ENCODE results near the gene AKR1C2. TPM values are rescaled to one million over a fixed set of nuclear protein-coding genes. Genes with fewer than 3 reads are reported as not detected.
"Not testable (repeated sequence)": the region's sequence is repeated elsewhere in the genome, so short reads cannot be mapped to it uniquely, and the experiment has no call there.

Gene AKR1C2
- total RNA-seq (19.7 TPM), polyA plus RNA-seq (153 TPM)

DNA sequence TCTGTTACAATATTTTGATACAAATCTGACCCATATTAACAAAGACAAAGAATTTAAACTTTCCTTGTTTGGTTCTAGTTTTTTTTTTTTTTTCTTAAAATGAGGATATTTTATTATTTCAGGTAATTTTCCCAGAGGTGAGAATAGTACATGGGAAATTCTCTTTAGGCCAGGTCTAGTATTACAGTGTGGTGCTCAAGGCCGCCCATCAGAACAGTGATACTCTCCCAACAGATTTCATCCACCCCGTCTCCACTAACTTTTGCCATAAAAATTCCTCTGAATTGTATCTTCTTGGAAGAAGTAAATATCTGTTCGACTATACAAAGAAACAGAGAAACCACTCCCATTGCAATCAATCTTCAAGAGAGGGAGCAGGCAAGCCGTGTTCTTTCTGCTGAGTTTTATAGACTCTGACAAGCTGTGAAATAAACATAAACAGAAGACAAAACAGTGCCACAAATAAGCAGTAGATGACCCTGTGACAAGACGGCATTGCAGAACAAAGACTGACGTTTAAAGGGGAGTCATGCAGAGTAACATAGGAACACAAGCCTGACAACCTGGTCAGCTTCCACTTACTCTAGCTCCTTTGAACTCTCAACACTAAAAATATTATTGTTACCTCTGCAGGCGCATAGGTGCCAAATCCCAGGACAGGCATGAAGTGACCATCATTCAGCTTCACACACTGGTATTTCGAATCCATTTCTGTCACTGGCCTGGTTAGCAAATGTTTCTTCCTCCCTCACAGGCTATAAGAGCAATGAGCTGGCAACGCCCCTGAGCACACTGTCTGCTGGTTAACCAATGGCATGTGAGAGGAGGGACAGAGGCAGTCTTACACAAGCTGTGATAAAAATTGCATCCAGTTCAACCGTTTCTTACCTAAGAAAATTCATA is at the start of gene AKR1C2:
AKR1C2 (minus strand) TSS at position 731 of the 903 bp plus-strand sequence; CDS start at position 709, 22 bp downstream.
- peak within 1 kb of the TSS; percentile 39 for H3K4me3 ChIP-seq (ENCODE audit: low read depth, low read length)
- not testable (repeated sequence) for H3K36me3 ChIP-seq (ENCODE audit: insufficient read depth); H3K27ac ChIP-seq (ENCODE audit: low read depth); DNase-seq (ENCODE audit: extremely low spot score); H3K4me1 ChIP-seq (ENCODE audit: insufficient read depth)
- WGBS, result 35% methylated on average over 7 of the region's 10 CpGs

DNA sequence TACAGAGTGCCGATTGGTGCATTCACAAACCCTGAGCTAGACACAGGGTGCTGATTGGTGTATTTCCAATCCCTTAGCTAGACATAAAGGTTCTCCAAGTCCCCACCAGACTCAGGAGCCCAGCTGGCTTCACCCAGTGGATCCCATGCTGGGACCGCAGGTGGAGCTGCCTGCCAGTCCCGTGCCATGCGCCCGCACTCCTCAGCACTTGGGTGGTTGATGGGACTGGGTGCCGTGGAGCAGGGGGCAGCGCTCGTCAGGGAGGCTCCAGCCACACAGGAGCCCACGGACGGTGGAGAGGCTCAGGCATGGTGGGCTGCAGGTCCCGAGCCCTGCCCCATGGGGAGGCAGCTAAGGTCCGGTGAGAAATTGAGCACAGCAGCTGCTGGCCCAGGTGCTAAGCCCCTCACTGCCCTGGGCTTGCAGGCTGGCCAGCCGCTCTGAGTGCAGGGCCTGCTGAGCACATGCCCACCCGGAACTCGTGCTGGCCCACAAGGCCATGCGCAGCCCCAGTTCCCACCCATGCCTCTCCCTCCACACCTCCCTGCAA is 49.4 kb upstream of the AKR1C2 start:
- H3K4me1 ChIP-seq (ENCODE audit: insufficient read depth); H3K4me3 ChIP-seq (ENCODE audit: low read depth, low read length); H3K27ac ChIP-seq (ENCODE audit: low read depth); H3K36me3 ChIP-seq (ENCODE audit: insufficient read depth); DNase-seq (ENCODE audit: extremely low spot score): not testable (repeated sequence)
- WGBS, result 90% methylated on average over 16 of the region's 16 CpGs

- no peak for DNase-seq (ENCODE audit: extremely low spot score)
- Histone ChIP-seq H3K27ac (ENCODE audit: low read depth) (no peak overlapping the region), H3K4me1 (ENCODE audit: insufficient read depth) (no peaks in the 10 kb centered on the region), H3K4me3 (ENCODE audit: low read depth, low read length) (no peak overlapping the region), H3K36me3 (ENCODE audit: insufficient read depth) (no peaks in the 10 kb centered on the region)
- WGBS, result 76% methylated on average over 1 of the region's 1 CpG
Measured at GRCh38 chr10:5047912-5048628, 44.4 kb upstream of the AKR1C2 start.

GRCh38 chr10:5047055-5047454 is 43.4 kb upstream of the AKR1C2 start:
- H3K4me1 ChIP-seq (ENCODE audit: insufficient read depth); H3K36me3 ChIP-seq (ENCODE audit: insufficient read depth); H3K4me3 ChIP-seq (ENCODE audit: low read depth, low read length); DNase-seq (ENCODE audit: extremely low spot score); H3K27ac ChIP-seq (ENCODE audit: low read depth): not testable (repeated sequence)
- 91% methylated on average over 5 of the region's 5 CpGs for WGBS

DNA sequence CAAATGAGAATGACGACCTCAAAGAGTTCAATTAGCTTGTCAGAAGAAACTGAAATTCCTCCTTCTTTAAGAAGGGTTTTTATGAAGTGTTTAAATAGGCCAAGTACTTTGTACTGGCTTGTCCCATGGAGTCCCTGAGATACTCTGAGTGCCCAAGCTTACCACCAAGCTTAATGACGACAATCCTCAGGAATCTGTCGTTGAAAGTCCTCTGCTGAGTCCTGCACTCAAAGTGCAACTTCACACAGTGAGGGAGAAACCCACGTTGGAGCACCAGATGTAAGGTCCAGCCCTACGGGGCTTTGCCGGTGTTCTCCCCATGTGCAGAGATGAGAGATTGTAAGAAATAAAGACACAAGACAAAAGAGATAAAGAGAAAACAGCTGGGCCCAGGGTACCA is 42.8 kb upstream of the AKR1C2 start:
- DNase-seq (ENCODE audit: extremely low spot score), result no peak
- no peaks in the 10 kb centered on the region for H3K36me3 ChIP-seq (ENCODE audit: insufficient read depth)
- 81% methylated on average over 6 of the region's 6 CpGs for whole genome bisulfite sequencing
- H3K4me1 ChIP-seq (ENCODE audit: insufficient read depth), result no peaks in the 10 kb centered on the region
- H3K4me3 ChIP-seq (ENCODE audit: low read depth, low read length), result no peak overlapping the region
- H3K27ac ChIP-seq (ENCODE audit: low read depth), result no peak overlapping the region

DNA sequence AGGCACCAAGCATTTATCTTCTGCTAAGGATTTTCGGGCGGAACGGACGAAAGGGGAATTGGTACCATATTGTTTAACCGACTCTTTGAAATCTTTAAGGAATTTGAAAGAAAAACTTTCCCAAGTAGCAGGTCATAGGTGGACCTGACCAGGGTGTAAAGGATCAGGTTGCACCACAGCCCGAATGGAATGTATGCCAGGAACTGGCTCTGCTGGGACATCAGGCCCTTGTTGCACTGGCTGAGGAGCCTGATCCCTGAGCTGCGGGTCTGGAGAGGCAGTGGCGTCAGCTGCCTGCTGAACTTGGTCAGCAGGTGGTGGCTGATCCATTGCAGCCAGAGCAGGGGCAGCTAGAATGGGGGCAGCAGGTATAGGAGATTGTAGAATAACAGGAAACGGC is 41.4 kb upstream of the AKR1C2 start:
- H3K27ac ChIP-seq (ENCODE audit: low read depth), result no peak overlapping the region
- H3K36me3 ChIP-seq (ENCODE audit: insufficient read depth), result no peaks in the 10 kb centered on the region
- H3K4me3 ChIP-seq (ENCODE audit: low read depth, low read length), result no peak overlapping the region
- H3K4me1 ChIP-seq (ENCODE audit: insufficient read depth), result no peaks in the 10 kb centered on the region
- 78% methylated on average over 9 of the region's 9 CpGs for WGBS
- no peak for DNase-seq (ENCODE audit: extremely low spot score)

DNA sequence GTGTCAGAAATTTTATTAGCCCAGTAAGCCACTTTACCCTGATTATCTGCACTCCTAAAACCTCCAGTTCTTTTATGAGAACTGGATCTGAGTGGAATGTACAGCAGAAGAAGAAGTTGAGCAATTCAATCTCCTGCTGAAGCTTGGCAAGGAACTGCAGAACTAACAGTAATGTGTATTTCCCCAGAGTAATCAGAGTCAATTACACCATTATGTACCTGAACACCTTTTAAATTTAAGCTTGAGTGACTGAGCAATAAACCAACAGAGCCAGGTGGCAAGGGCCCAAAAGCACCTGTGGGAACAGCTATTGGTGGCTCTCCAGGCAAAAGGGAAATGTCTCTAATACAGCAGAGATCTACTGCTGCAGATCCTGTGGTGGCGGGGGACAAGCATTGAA is 40.1 kb upstream of the AKR1C2 start:
- Histone ChIP-seq H3K4me1 (ENCODE audit: insufficient read depth) (no peaks in the 10 kb centered on the region), H3K4me3 (ENCODE audit: low read depth, low read length) (no peak overlapping the region), H3K36me3 (ENCODE audit: insufficient read depth) (no peaks in the 10 kb centered on the region), H3K27ac (ENCODE audit: low read depth) (no peak overlapping the region)
- DNase-seq (ENCODE audit: extremely low spot score), result no peak
- WGBS, result 98% methylated on average over 1 of the region's 1 CpG

GRCh38 chr10:5042922-5043321 is 39.3 kb upstream of the AKR1C2 start:
- Histone ChIP-seq H3K4me3 (ENCODE audit: low read depth, low read length) (no peak overlapping the region), H3K27ac (ENCODE audit: low read depth) (no peak overlapping the region), H3K4me1 (ENCODE audit: insufficient read depth) (no peaks in the 10 kb centered on the region), H3K36me3 (ENCODE audit: insufficient read depth) (no peaks in the 10 kb centered on the region)
- no peak for DNase-seq (ENCODE audit: extremely low spot score)
- 87% methylated on average over 4 of the region's 4 CpGs for WGBS

DNA sequence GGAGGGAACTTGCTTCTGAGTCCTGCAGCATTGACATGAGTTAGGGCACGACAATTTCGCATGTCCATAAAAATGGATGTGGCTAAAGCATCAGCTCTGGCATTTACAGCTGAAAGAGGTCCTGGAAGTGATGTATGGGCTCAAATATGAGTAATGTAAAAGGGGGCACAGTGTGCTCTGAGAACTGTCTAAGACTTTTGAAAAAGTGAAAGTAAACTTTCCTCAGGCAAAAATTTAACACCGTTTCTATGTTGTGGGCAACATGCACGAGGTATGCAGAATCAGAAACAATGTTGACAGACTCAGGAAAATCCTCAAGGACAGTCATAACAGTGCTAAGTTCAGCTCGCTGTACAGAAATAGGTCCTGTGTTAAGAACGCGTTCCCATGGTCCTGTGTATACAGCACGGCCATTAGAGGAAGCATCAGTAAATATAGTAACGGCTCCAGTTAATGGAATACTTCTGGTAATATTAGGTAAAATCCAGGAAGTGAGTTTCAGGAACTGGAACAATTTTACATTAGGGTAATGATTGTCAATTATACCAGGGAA is 37.9 kb upstream of the AKR1C2 start:
- Histone ChIP-seq H3K36me3 (ENCODE audit: insufficient read depth) (no peaks in the 10 kb centered on the region), H3K27ac (ENCODE audit: low read depth) (no peak overlapping the region), H3K4me3 (ENCODE audit: low read depth, low read length) (no peak overlapping the region), H3K4me1 (ENCODE audit: insufficient read depth) (no peaks in the 10 kb centered on the region)
- DNase-seq (ENCODE audit: extremely low spot score), result no peak
- 83% methylated on average over 9 of the region's 9 CpGs for WGBS

DNA sequence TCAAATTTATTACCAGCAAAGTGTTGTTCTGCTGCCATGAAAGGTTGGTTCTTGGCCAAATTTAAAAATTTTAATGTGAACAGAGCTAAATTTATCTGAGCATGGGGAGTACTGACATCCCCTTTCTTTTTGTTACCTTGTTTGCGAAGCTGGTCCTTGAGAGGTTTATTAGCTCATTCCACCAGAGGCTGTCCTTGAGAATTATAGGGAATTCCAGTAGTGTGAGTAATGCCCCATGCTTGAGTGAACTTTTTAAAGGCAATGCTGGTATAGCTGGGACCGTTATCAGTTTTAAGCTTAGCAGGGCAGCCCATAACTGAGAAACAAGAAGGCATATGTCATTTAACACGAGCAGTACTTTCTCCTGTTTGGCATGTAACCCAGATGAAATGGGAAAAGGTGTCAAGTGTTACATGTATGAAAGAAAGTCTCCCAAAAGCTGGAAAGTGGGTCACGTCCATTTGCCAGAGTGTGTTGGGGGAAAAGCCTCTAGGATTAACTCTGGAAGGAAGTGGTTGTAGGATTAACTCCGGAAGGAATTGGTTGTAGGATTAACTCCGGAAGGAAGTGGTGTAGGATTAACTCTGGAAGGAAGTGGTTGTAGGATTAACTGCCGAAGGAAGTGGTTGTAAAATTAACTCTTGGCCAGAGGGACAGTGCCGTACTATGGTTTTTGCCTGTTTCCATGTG is 37.3 kb upstream of the AKR1C2 start:
- H3K4me3 ChIP-seq (ENCODE audit: low read depth, low read length), result no peak overlapping the region
- H3K27ac ChIP-seq (ENCODE audit: low read depth), result no peak overlapping the region

GRCh38 chr10:5040010-5040673 is 36.5 kb upstream of the AKR1C2 start:
- Histone ChIP-seq H3K36me3 (ENCODE audit: insufficient read depth) (no peaks in the 10 kb centered on the region), H3K4me3 (ENCODE audit: low read depth, low read length) (no peak overlapping the region), H3K27ac (ENCODE audit: low read depth) (no peak overlapping the region), H3K4me1 (ENCODE audit: insufficient read depth) (no peaks in the 10 kb centered on the region)
- no peak for DNase-seq (ENCODE audit: extremely low spot score)
- 81% methylated on average over 10 of the region's 10 CpGs for WGBS

More for the DNA sequence above, 37.3 kb upstream of the AKR1C2 start:
- no peak for DNase-seq (ENCODE audit: extremely low spot score)
- Histone ChIP-seq H3K36me3 (ENCODE audit: insufficient read depth) (no peaks in the 10 kb centered on the region), H3K4me1 (ENCODE audit: insufficient read depth) (no peaks in the 10 kb centered on the region)
- 55% methylated on average over 8 of the region's 8 CpGs for WGBS

- no peaks in the 10 kb centered on the region for H3K4me1 ChIP-seq (ENCODE audit: insufficient read depth)
- no peak overlapping the region for H3K4me3 ChIP-seq (ENCODE audit: low read depth, low read length)
- no peak overlapping the region for H3K27ac ChIP-seq (ENCODE audit: low read depth)
- H3K36me3 ChIP-seq (ENCODE audit: insufficient read depth), result no peaks in the 10 kb centered on the region
- DNase-seq (ENCODE audit: extremely low spot score), result no peak
Measured at GRCh38 chr10:5038733-5039132, 35.1 kb upstream of the AKR1C2 start.

DNA sequence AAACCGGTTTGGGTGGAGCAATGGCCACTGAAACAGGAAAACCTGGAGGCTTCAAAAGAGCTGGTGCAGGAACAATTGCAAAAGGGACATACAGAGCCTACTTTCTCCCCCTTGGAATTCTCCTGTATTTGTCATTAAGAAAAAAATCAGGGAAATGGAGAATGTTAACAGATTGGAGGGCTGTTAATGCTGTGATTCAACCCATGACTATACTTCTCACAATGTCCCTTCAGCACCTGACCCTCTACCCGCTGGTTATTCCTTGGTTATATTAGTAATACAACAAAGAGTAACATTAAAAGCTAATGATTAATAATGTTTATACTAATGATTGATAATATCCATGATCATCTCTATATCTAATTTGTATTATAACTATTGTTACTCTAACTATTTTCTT is 34.4 kb upstream of the AKR1C2 start:
- Histone ChIP-seq H3K4me3 (ENCODE audit: low read depth, low read length) (no peak overlapping the region), H3K4me1 (ENCODE audit: insufficient read depth) (no peaks in the 10 kb centered on the region), H3K36me3 (ENCODE audit: insufficient read depth) (no peaks in the 10 kb centered on the region), H3K27ac (ENCODE audit: low read depth) (no peak overlapping the region)
- WGBS, result 76% methylated on average over 2 of the region's 2 CpGs
- DNase-seq (ENCODE audit: extremely low spot score), result no peak
